A673 (cell line): ENCODE measurements around the gene PITX1. TPM values are rescaled to one million over a fixed set of nuclear protein-coding genes. Genes with fewer than 3 reads are reported as not detected.

Experiments
- BruUV-seq: library from RNA; stranded (reverse); fragments of 400-500 nt; replicated peaks from 2 replicates; lab custom pipeline; 2021; lab: Mats Ljungman, UMichigan
- CTCF ChIA-PET: fragments of 300-600 bp; sonication (Branson Sonifier 250); formaldehyde crosslinking; loops from one replicate; lab custom pipeline; 2022; ENCODE audit warnings: antibody characterized with exemption; lab: Charles Lee
- POLR2A ChIA-PET: fragments of 300-600 bp; sonication (Branson Sonifier 250); formaldehyde crosslinking; loops from one replicate; lab custom pipeline; 2022; ENCODE audit warnings: antibody characterized with exemption; ENCODE audit not compliant: low non-redundant PET; lab: Charles Lee
- DNase-seq: peaks from one replicate; pipeline ENCODE4 v3.0.0-alpha.2; 2015; ENCODE audit warnings: low spot score
- H3K27ac ChIP-seq: fragments of 200-600 bp; sonication (generic); 2 replicates; pipeline ENCODE4 v1.5.1; 2016; ENCODE audit warnings: mixed run types, low read depth, mild to moderate bottlenecking, mixed read lengths, antibody characterized with exemption, low read length; ENCODE audit not compliant: poor library complexity, severe bottlenecking
- H3K27me3 ChIP-seq: fragments of 200-600 bp; sonication (generic); replicated peaks from 2 replicates; pipeline ENCODE4 v1.6.1; 2017; ENCODE audit warnings: mixed run types, low read depth, mild to moderate bottlenecking, mixed read lengths, antibody characterized with exemption, low read length; ENCODE audit not compliant: insufficient read depth, poor library complexity
- H3K36me3 ChIP-seq: fragments of 200-600 bp; sonication (generic); 2 replicates; pipeline ENCODE4 v1.6.1; 2016; ENCODE audit warnings: mixed run types, mild to moderate bottlenecking, mixed read lengths, antibody characterized with exemption, low read length; ENCODE audit not compliant: insufficient read depth, poor library complexity, severe bottlenecking
- H3K4me1 ChIP-seq: fragments of 200-600 bp; sonication (generic); 2 replicates; pipeline ENCODE4 v1.6.1; 2017; ENCODE audit warnings: mixed run types, mild to moderate bottlenecking, mixed read lengths, antibody characterized with exemption, low read length; ENCODE audit not compliant: insufficient read depth, poor library complexity, severe bottlenecking
- H3K4me3 ChIP-seq: fragments of 200-600 bp; sonication (generic); 2 replicates; pipeline ENCODE4 v1.5.1; 2016; ENCODE audit warnings: low read depth, mixed run types, mild to moderate bottlenecking, mixed read lengths, low read length; ENCODE audit not compliant: poor library complexity, severe bottlenecking
- H3K9me3 ChIP-seq: fragments of 200-600 bp; sonication (generic); 2 replicates; pipeline ENCODE4 v1.6.1; 2016; ENCODE audit warnings: mixed run types, low read depth, mild to moderate bottlenecking, mixed read lengths, antibody characterized with exemption, low read length; ENCODE audit not compliant: poor library complexity, severe bottlenecking
- CTCF ChIP-seq: fragments of 300-800, 200-600 bp; sonication (generic); conservative IDR thresholded peaks from 2 replicates; pipeline ENCODE4 v1.5.1; 2017; ENCODE audit warnings: low read depth, mild to moderate bottlenecking, antibody characterized with exemption, low read length, moderate library complexity, mixed read lengths
- EZH2 ChIP-seq: fragments of 200-600 bp; sonication (generic); IDR thresholded peaks from 2 replicates; pipeline ENCODE4 v1.6.1; 2017; ENCODE audit warnings: borderline replicate concordance, low read depth, mild to moderate bottlenecking, mixed read lengths, antibody characterized with exemption, low read length; ENCODE audit not compliant: poor library complexity, severe bottlenecking
- intact Hi-C: fragments of 100-400 bp; cut with micrococcal nuclease; formaldehyde crosslinking; loops from one replicate; pipeline ENCODE4 v1.10.0; 2022; ENCODE audit not compliant: unreplicated experiment
- total RNA-seq: library from RNA; stranded (reverse); gene quantifications from 2 replicates; pipeline ENCODE4 v1.2.3, GENCODE V29; 2021

The PITX1 gene
- total RNA-seq, 1 experiment from 2014 or later, result 2.0 TPM

GRCh38 chr5:135008981-135009735 lies 24.9 kb downstream of the PITX1 start:
- TF ChIP-seq CTCF (no peak), EZH2 (no peak)
- no peak for DNase-seq
- no peak overlapping the region for H3K27ac ChIP-seq
- no peak overlapping the region for H3K4me3 ChIP-seq
- intact Hi-C loops, result no loop called here
- no peaks in the 10 kb centered on the region for H3K27me3 ChIP-seq
- H3K36me3 ChIP-seq, result no peaks in the 10 kb centered on the region
- no peaks in the 10 kb centered on the region for H3K9me3 ChIP-seq
- CTCF ChIA-PET, result no interaction called here
- no TSS peak for BruUV-seq
- H3K4me1 ChIP-seq, result no peaks in the 10 kb centered on the region
- POLR2A ChIA-PET, result no interaction called here

- no TSS peak for BruUV-seq
- no peaks in the 10 kb centered on the region for H3K36me3 ChIP-seq
- no peak for DNase-seq
- intact Hi-C loops, result no loop called here
- H3K4me3 ChIP-seq, result no peak overlapping the region
- CTCF ChIA-PET, result no interaction called here
- H3K27me3 ChIP-seq, result no peaks in the 10 kb centered on the region
- POLR2A ChIA-PET, result no interaction called here
- TF ChIP-seq CTCF (no peak), EZH2 (no peak)
- no peak overlapping the region for H3K27ac ChIP-seq
- no peaks in the 10 kb centered on the region for H3K4me1 ChIP-seq
- H3K9me3 ChIP-seq, result no peaks in the 10 kb centered on the region
Measured at GRCh38 chr5:135008556-135008955, 25.5 kb downstream of the PITX1 start.

- H3K36me3 ChIP-seq, result no peaks in the 10 kb centered on the region
- H3K27ac ChIP-seq, result no peak overlapping the region
- intact Hi-C loops, result no loop called here
- no TSS peak for BruUV-seq
- no peaks in the 10 kb centered on the region for H3K4me1 ChIP-seq
- no peaks in the 10 kb centered on the region for H3K9me3 ChIP-seq
- ChIA-PET POLR2A (no interaction called here), CTCF (no interaction called here)
- no peak overlapping the region for H3K4me3 ChIP-seq
- TF ChIP-seq CTCF, result no peak
- no peak for TF ChIP-seq EZH2
- no peaks in the 10 kb centered on the region for H3K27me3 ChIP-seq
- DNase-seq, result no peak
Measured at GRCh38 chr5:135007749-135008363, 26.2 kb downstream of the PITX1 start.
